Karpas-422 (cell line): ENCODE data around the gene SRL. TPM values are rescaled to one million over a fixed set of nuclear protein-coding genes. Genes with fewer than 3 reads are reported as not detected.
"Not testable (repeated sequence)": the region's sequence is repeated elsewhere in the genome, so short reads cannot be mapped to it uniquely, and the experiment has no call there.

Source experiments
- DNase-seq: peaks from one replicate; pipeline ENCODE4 v3.0.0-alpha.2; 2015
- H2AFZ ChIP-seq: fragments of 200-600 bp; sonication (generic); 2 replicates; pipeline ENCODE4 v1.6.1; 2014; ENCODE audit warnings: antibody characterized with exemption, low read length, mixed read lengths
- H3K27ac ChIP-seq: fragments of 200-600 bp; sonication (generic); 2 replicates; pipeline ENCODE4 v1.5.1; 2014; ENCODE audit warnings: mild to moderate bottlenecking, low read length, moderate library complexity
- H3K27me3 ChIP-seq: fragments of 200-600 bp; sonication (generic); 2 replicates; pipeline ENCODE4 v1.6.1; 2014; ENCODE audit warnings: low read length, mixed read lengths
- H3K36me3 ChIP-seq: fragments of 200-600 bp; sonication (generic); 2 replicates; pipeline ENCODE4 v1.6.1; 2014; ENCODE audit warnings: low read length, mixed read lengths; ENCODE audit not compliant: insufficient read depth
- H3K4me1 ChIP-seq: fragments of 200-600 bp; sonication (generic); 2 replicates; pipeline ENCODE4 v1.6.1; 2014; ENCODE audit warnings: mild to moderate bottlenecking, low read length, mixed read lengths
- H3K4me2 ChIP-seq: fragments of 200-600 bp; sonication (generic); 2 replicates; pipeline ENCODE4 v1.6.1; 2014; ENCODE audit warnings: low read length, low read depth, mild to moderate bottlenecking; ENCODE audit not compliant: poor library complexity, severe bottlenecking
- H3K4me3 ChIP-seq: fragments of 200-600 bp; sonication (generic); 2 replicates; pipeline ENCODE4 v1.5.1; 2014; ENCODE audit warnings: mild to moderate bottlenecking, antibody characterized with exemption, low read length, mixed read lengths
- H3K79me2 ChIP-seq: fragments of 200-600 bp; sonication (generic); 2 replicates; pipeline ENCODE4 v1.6.1; 2014; ENCODE audit warnings: mild to moderate bottlenecking, low read length, mixed read lengths
- H3K9ac ChIP-seq: fragments of 200-600 bp; sonication (generic); 2 replicates; pipeline ENCODE4 v1.6.0; 2014; ENCODE audit warnings: low read length
- H3K9me2 ChIP-seq: fragments of 200-600 bp; sonication (generic), shearing (Covaris generic); replicated peaks from 2 replicates; pipeline ENCODE4 v1.6.0; 2014; ENCODE audit warnings: mild to moderate bottlenecking, low read length, moderate library complexity; ENCODE audit not compliant: insufficient read depth
- H3K9me3 ChIP-seq: fragments of 300-700, 200-600 bp; sonication (generic); 2 replicates; pipeline ENCODE4 v1.6.1; 2014; ENCODE audit warnings: low read length, mixed read lengths
- H4K20me1 ChIP-seq: fragments of 200-600 bp; sonication (generic); 2 replicates; pipeline ENCODE4 v1.6.1; 2014; ENCODE audit warnings: mild to moderate bottlenecking, antibody characterized with exemption, low read length, low read depth; ENCODE audit not compliant: insufficient read depth
- total RNA-seq: library from RNA; depleted of rRNA; stranded (reverse); fragments of >200 nt; shearing (Covaris generic); gene quantifications from 2 replicates; pipeline ENCODE4 v1.2.3, GENCODE V29; 2014; ENCODE audit warnings: low replicate concordance

SRL gene
- total RNA-seq, 1 experiment from 2014 or later, result 0.11 TPM

DNA sequence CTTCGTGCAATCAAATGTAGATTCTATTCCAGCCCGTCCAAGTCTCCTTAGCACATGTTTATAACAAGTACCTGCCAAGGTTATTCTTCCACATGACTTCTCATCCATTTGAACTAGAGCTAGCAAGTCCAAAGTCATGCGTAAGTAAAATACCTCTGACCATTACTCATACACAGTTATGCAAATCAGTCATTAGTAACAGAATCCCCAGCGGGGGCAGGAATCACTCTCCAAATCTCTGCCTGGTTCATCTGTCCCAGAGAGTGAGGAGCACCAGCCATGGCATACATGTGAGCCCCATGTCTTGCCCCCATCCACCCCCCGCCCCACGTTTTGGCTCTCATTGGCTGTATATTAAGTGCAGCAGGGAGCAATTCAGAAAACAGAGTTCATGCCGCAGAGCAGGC, 27.7 kb downstream of the SRL start:
- H3K36me3 ChIP-seq, result no peaks in the 10 kb centered on the region
- H3K79me2 ChIP-seq, result no peaks in the 10 kb centered on the region
- DNase-seq, result no peak
- H3K4me3 ChIP-seq, result no peak overlapping the region
- H3K4me1 ChIP-seq, result peaks cover 9% of the 10 kb centered on the region
- no peak overlapping the region for H3K27ac ChIP-seq
- no peaks in the 10 kb centered on the region for H4K20me1 ChIP-seq
- no peaks in the 10 kb centered on the region for H3K9me2 ChIP-seq
- no peak overlapping the region for H3K9ac ChIP-seq
- H2AFZ ChIP-seq, result no peak overlapping the region
- H3K27me3 ChIP-seq, result no peaks in the 10 kb centered on the region
- peak overlapping the region; percentile 11 for H3K4me2 ChIP-seq
- no peaks in the 10 kb centered on the region for H3K9me3 ChIP-seq

DNA sequence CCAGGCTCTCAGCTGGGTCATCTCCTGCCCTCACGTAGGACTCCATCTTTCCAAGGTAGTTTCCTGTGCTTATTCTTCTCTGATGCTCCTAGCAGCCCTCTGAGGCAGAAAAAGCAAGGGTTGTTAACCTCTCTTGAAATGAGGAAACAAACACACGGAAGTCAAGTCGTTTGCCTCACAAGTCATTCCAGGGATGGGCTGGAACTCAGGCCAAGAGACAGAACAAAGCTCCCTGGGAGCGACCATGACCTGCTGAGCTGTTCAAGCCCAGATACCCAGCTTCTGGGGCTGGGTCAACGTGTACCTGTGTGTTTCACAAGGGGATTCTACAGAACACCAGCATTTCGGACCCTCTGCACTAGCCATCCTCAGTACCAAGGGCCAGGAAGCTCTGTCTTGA, 28.1 kb downstream of the SRL start:
- H3K4me2 ChIP-seq, result peak overlapping the region; percentile 11
- no peak for DNase-seq
- H3K9me3 ChIP-seq, result no peaks in the 10 kb centered on the region

DNA sequence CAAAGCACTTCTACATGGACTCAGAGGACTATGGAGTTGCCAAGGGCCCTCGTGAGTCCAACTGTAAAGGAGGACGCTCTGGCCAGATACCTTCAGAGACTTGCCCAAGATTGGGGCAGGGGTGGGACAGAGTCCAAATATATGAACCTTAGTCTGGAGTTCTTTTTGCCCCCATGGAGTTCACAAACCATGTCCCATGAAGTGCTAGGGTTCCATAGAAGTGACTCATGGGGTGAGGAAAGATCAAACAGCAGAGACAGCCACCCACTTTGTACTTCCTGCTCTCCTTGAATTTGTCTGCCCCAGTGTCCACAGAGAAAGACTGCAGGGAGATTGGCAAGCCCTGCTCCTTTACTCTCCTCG, 29.0 kb downstream of the SRL start:
- Histone ChIP-seq H3K27me3 (no peaks in the 10 kb centered on the region), H3K4me3 (no peak overlapping the region), H3K4me1 (peaks cover 9% of the 10 kb centered on the region), H3K27ac (no peak overlapping the region), H3K9ac (no peak overlapping the region), H3K79me2 (no peaks in the 10 kb centered on the region), H4K20me1 (no peaks in the 10 kb centered on the region), H3K9me2 (no peaks in the 10 kb centered on the region), H3K4me2 (no peak overlapping the region), H3K36me3 (no peaks in the 10 kb centered on the region), H3K9me3 (no peaks in the 10 kb centered on the region), H2AFZ (no peak overlapping the region)
- DNase-seq, result no peak

More for the DNA sequence above, 28.1 kb downstream of the SRL start:
- H3K36me3 ChIP-seq, result no peaks in the 10 kb centered on the region
- peaks cover 9% of the 10 kb centered on the region for H3K4me1 ChIP-seq
- no peaks in the 10 kb centered on the region for H3K27me3 ChIP-seq
- no peak overlapping the region for H2AFZ ChIP-seq
- H3K79me2 ChIP-seq, result no peaks in the 10 kb centered on the region
- no peak overlapping the region for H3K27ac ChIP-seq
- H3K9ac ChIP-seq, result no peak overlapping the region
- no peaks in the 10 kb centered on the region for H3K9me2 ChIP-seq
- no peaks in the 10 kb centered on the region for H4K20me1 ChIP-seq
- H3K4me3 ChIP-seq, result no peak overlapping the region

DNA sequence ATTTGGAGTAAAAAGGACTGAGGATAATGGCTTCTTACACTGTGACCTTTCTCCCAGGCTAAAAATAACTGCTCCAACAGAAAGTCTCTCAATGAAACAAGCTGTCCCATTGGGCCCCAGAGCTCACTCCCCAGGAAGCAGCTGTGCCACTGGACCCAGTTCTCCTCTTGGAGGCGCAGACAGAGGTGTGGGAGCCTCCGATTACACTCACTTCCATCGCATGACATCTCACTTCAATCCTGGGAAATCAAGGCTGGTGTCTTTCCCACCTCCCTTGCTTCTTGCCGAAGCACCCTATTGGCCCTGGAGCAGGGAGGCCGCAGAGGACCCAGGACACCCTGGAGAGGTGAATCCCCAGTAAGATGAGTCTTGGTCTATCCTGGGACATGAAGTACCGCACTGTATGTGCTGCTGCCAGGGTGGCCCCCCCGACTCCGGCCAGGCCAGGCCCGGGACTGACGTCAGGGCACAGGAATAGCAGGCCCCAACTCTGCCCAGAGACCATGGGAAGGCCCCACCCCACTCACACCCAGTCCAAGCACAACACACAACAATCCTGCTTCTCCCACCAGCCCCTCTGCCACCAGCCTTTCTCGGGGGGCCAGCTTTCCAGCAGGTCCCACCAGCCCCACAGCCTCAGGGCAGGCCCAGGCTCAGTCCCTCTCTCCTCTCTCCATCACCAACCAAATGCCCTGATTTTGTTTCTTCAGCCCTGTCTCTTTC, 29.5 kb downstream of the SRL start:
- Histone ChIP-seq H3K36me3 (no peaks in the 10 kb centered on the region), H3K27ac (no peak overlapping the region), H3K4me2 (no peak overlapping the region), H3K4me1 (peaks cover 9% of the 10 kb centered on the region), H2AFZ (no peak overlapping the region), H3K4me3 (no peak overlapping the region), H3K9me3 (no peaks in the 10 kb centered on the region), H3K9ac (no peak overlapping the region), H3K27me3 (no peaks in the 10 kb centered on the region), H4K20me1 (no peaks in the 10 kb centered on the region), H3K9me2 (no peaks in the 10 kb centered on the region), H3K79me2 (no peaks in the 10 kb centered on the region)
- no peak for DNase-seq

DNA sequence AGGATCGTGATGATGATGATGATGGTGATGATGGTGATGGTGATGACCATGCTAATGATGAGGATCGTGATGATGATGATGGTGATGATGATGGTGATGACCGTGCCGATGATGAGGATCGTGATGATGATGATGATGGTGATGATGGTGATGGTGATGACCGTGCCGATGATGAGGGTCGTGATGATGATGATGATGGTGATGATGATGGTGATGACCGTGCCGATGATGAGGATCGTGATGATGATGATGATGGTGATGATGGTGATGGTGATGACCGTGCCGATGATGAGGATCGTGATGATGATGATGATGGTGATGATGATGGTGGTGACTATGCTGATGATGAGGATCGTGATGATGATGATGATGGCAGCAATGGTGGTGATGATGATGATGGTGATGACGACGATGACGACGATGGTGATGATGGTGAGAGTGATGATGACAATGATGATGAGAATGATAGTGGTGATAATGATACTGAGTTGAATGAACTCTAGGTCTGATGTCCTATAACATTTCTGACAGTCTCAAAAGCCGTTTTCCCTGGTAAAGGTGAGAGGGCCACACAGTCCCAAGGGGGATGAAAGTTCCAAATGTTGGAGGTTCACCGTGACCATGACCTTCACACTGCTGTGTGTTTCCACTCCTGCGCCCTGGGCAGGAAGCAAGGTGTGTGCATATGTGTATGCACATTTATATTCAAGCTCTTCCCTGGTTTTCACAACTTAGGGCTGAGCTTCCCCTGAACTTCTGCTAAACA, 30.3 kb downstream of the SRL start:
- not testable (repeated sequence) for H2AFZ ChIP-seq, H3K79me2 ChIP-seq, H3K4me2 ChIP-seq, H3K9ac ChIP-seq, H3K9me3 ChIP-seq, H3K27me3 ChIP-seq, DNase-seq, H3K4me1 ChIP-seq, H4K20me1 ChIP-seq, H3K9me2 ChIP-seq, H3K4me3 ChIP-seq, H3K27ac ChIP-seq, H3K36me3 ChIP-seq

GRCh38 chr16:4209666-4210065, 32.2 kb downstream of the SRL start:
- H3K27me3 ChIP-seq, result no peaks in the 10 kb centered on the region
- no peak overlapping the region for H3K27ac ChIP-seq
- H3K9ac ChIP-seq, result no peak overlapping the region
- no peaks in the 10 kb centered on the region for H3K9me2 ChIP-seq
- H3K79me2 ChIP-seq, result no peaks in the 10 kb centered on the region
- no peaks in the 10 kb centered on the region for H3K9me3 ChIP-seq
- H2AFZ ChIP-seq, result no peak overlapping the region
- no peak overlapping the region for H3K4me2 ChIP-seq
- DNase-seq, result no peak
- no peaks in the 10 kb centered on the region for H4K20me1 ChIP-seq
- H3K4me1 ChIP-seq, result peaks cover 20% of the 10 kb centered on the region
- H3K36me3 ChIP-seq, result no peaks in the 10 kb centered on the region
- no peak overlapping the region for H3K4me3 ChIP-seq

GRCh38 chr16:4208341-4208751, 33.5 kb downstream of the SRL start:
- Histone ChIP-seq H2AFZ (no peak overlapping the region), H3K79me2 (no peaks in the 10 kb centered on the region), H3K9ac (no peak overlapping the region), H3K36me3 (no peaks in the 10 kb centered on the region), H3K4me1 (peaks cover 17% of the 10 kb centered on the region), H4K20me1 (no peaks in the 10 kb centered on the region), H3K4me2 (no peak overlapping the region), H3K27ac (no peak overlapping the region), H3K27me3 (no peaks in the 10 kb centered on the region), H3K9me3 (no peaks in the 10 kb centered on the region), H3K4me3 (no peak overlapping the region), H3K9me2 (no peaks in the 10 kb centered on the region)
- DNase-seq, result no peak

GRCh38 chr16:4207683-4208340, 34.1 kb downstream of the SRL start:
- Histone ChIP-seq H3K9me2 (no peaks in the 10 kb centered on the region), H3K4me3 (no peak overlapping the region), H3K36me3 (no peaks in the 10 kb centered on the region), H3K4me2 (no peak overlapping the region), H3K79me2 (no peaks in the 10 kb centered on the region), H4K20me1 (no peaks in the 10 kb centered on the region), H3K9ac (no peak overlapping the region), H3K27me3 (no peaks in the 10 kb centered on the region), H3K27ac (no peak overlapping the region), H3K9me3 (no peaks in the 10 kb centered on the region), H3K4me1 (peaks cover 22% of the 10 kb centered on the region), H2AFZ (no peak overlapping the region)
- DNase-seq, result no peak
